Esophagus squamous epithelium (tissue), 4 donors: ENCODE measurements around the gene EIF2B4.
A peak's percentile ranks its signal among the peaks of the same experiment; 100 is the strongest.

Source experiments
- CTCF ChIP-seq, 6 experiments: fragments of 450-650 bp in 4 of 6; fragments of 200-600 bp in 2 of 6; sonication (generic) in 2 of 6; IDR thresholded peaks; one replicate each; pipeline ENCODE4 v1.5.1; 2016 to 2019; ENCODE audit warnings: antibody characterized with exemption in 6 of 6, mild to moderate bottlenecking in 4 of 6, moderate library complexity in 4 of 6
- POLR2A ChIP-seq, 4 donors: fragments of 450-650 bp; IDR thresholded peaks; one replicate each; pipeline ENCODE4 v1.6.1; 2017; ENCODE audit warnings: antibody characterized with exemption in 4 of 4, mild to moderate bottlenecking in 4 of 4, moderate library complexity in 3 of 4

GRCh38 chr2:27380626-27381545 lies 10.7 kb upstream of the EIF2B4 start, which contains the start of gene ZNF513:
- TF ChIP-seq CTCF (IDR thresholded peaks at IDR 0.05) (peak in 2 of 6 experiments; percentile 15 to 19), POLR2A (IDR thresholded peaks at IDR 0.05) (peak in 3 of 4 donors; percentile 32 to 54 (median 51))
